Chondrocyte (in vitro differentiated cells): Measurements from ENCODE around the gene GNG7. TPM values are rescaled to one million over a fixed set of nuclear protein-coding genes. Genes with fewer than 3 reads are reported as not detected.

Experiments used
- DNase-seq: peaks from one replicate; pipeline ENCODE4 v3.0.0; 2021; ENCODE audit warnings: mixed read lengths, low spot score
- H3K27ac Mint-ChIP-seq: one replicate; pipeline ENCODE4 v1.8.0; 2021; ENCODE audit warnings: mild to moderate bottlenecking, moderate library complexity, mixed read lengths; ENCODE audit not compliant: unreplicated experiment
- H3K27me3 Mint-ChIP-seq: 2 replicates; pipeline ENCODE4 v1.8.0; 2021; ENCODE audit warnings: low read depth, mixed read lengths
- H3K36me3 Mint-ChIP-seq: 2 replicates; pipeline ENCODE4 v1.8.0; 2021; ENCODE audit warnings: low read depth, mixed read lengths
- H3K4me1 Mint-ChIP-seq: 2 replicates; pipeline ENCODE4 v1.8.0; 2021; ENCODE audit warnings: low read depth, mild to moderate bottlenecking, mixed read lengths
- H3K4me3 Mint-ChIP-seq: one replicate; pipeline ENCODE4 v1.8.0; 2021; ENCODE audit warnings: mild to moderate bottlenecking, moderate library complexity, mixed read lengths; ENCODE audit not compliant: unreplicated experiment
- H3K9me3 Mint-ChIP-seq: 2 replicates; pipeline ENCODE4 v1.8.0; 2021; ENCODE audit warnings: low read depth, mixed read lengths
- CTCF ChIP-seq: fragments of 200-600 bp; sonication (generic); IDR thresholded peaks from 2 replicates; pipeline ENCODE4 v1.5.0; 2021; ENCODE audit warnings: antibody characterized with exemption, mild to moderate bottlenecking, moderate library complexity
- total RNA-seq: library from RNA; stranded (reverse); gene quantifications from 3 replicates; pipeline ENCODE4 v1.2.1, GENCODE V29; 2021

The GNG7 gene
- total RNA-seq, 1 donor from 2014 or later = 1.9 TPM

- H3K36me3 Mint-ChIP-seq = no peaks in the 10 kb centered on the region
- no peak for DNase-seq
- no peaks in the 10 kb centered on the region for H3K27me3 Mint-ChIP-seq
- H3K4me3 Mint-ChIP-seq = no peak overlapping the region
- TF ChIP-seq CTCF = no peak
- peaks cover 29% of the 10 kb centered on the region for H3K4me1 Mint-ChIP-seq
- peak overlapping the region; percentile 76 for H3K27ac Mint-ChIP-seq
- H3K9me3 Mint-ChIP-seq = no peaks in the 10 kb centered on the region
Measured at GRCh38 chr19:2517881-2518601, 184.5 kb downstream of the GNG7 start.

- Mint-ChIP-seq H3K27ac (no peak overlapping the region), H3K9me3 (no peaks in the 10 kb centered on the region), H3K27me3 (no peaks in the 10 kb centered on the region), H3K36me3 (no peaks in the 10 kb centered on the region), H3K4me3 (no peak overlapping the region), H3K4me1 (peaks cover 16% of the 10 kb centered on the region)
- TF ChIP-seq CTCF = no peak
- DNase-seq = no peak
Measured at GRCh38 chr19:2516727-2517126, 185.8 kb downstream of the GNG7 start.

GRCh38 chr19:2514981-2515518, 187.4 kb downstream of the GNG7 start:
- Mint-ChIP-seq H3K4me1 (peaks cover 15% of the 10 kb centered on the region), H3K27me3 (no peaks in the 10 kb centered on the region), H3K27ac (no peak overlapping the region), H3K36me3 (no peaks in the 10 kb centered on the region), H3K9me3 (no peaks in the 10 kb centered on the region), H3K4me3 (no peak overlapping the region)
- no peak for TF ChIP-seq CTCF
- no peak for DNase-seq

- Mint-ChIP-seq H3K4me3 (no peak overlapping the region), H3K36me3 (no peaks in the 10 kb centered on the region), H3K9me3 (no peaks in the 10 kb centered on the region), H3K27ac (no peak overlapping the region), H3K27me3 (no peaks in the 10 kb centered on the region), H3K4me1 (peaks cover 7% of the 10 kb centered on the region)
- no peak for DNase-seq
- no peak for TF ChIP-seq CTCF
Measured at GRCh38 chr19:2512523-2513431, 189.7 kb downstream of the GNG7 start.

GRCh38 chr19:2511991-2512390, 190.5 kb downstream of the GNG7 start:
- Mint-ChIP-seq H3K9me3 (no peaks in the 10 kb centered on the region), H3K27me3 (no peaks in the 10 kb centered on the region), H3K36me3 (no peaks in the 10 kb centered on the region), H3K4me3 (no peak overlapping the region), H3K4me1 (peaks cover 5% of the 10 kb centered on the region), H3K27ac (no peak overlapping the region)
- TF ChIP-seq CTCF = no peak
- DNase-seq = no peak
